Ovary (tissue), 3 donors: ENCODE measurements around the gene KRT77.

ENCODE experiments used
- POLR2A ChIP-seq: fragments of 450-650 bp; IDR thresholded peaks from one replicate; pipeline ENCODE4 v1.6.1; 2017; ENCODE audit warnings: antibody characterized with exemption, mild to moderate bottlenecking, moderate library complexity
- TF ChIP-seq, protein P1 (sequence below), 3 donors: fragments of 450-650 bp in 2 of 3; fragments of 200-600 bp in 1 of 3; IDR thresholded peaks; one replicate each; pipeline versions ENCODE4 v1.5.1 to v1.8.0; 2016 to 2022; ENCODE audit warnings: antibody characterized with exemption in 3 of 3, mild to moderate bottlenecking in 1 of 3
- donor health status: DM: no; HTN: no; CAD: no.

DNA sequence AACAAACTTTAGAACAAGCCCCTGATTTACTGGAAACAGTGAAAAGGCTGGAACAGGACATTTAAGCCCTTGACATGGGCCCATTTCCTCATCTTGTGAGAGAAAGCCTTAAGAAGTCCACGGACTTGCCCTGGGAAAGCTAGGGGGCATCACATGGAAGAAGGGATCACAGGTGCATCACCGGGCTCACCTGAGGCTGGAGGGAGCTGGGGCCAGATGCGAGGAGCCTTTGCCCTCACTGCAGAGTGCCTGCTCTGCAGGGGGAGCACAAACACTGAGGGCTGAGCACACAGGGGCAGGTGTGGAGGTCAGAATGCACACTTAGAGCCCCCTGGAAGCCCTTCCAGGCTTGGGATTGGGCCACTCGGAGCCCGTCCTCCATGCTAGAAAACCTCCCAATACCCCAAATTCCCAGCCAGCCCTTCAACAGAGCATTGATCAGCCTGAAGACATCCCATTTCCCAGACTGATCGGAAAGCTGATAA is 17.9 kb downstream of the KRT77 start:
- TF ChIP-seq, protein P1, sequence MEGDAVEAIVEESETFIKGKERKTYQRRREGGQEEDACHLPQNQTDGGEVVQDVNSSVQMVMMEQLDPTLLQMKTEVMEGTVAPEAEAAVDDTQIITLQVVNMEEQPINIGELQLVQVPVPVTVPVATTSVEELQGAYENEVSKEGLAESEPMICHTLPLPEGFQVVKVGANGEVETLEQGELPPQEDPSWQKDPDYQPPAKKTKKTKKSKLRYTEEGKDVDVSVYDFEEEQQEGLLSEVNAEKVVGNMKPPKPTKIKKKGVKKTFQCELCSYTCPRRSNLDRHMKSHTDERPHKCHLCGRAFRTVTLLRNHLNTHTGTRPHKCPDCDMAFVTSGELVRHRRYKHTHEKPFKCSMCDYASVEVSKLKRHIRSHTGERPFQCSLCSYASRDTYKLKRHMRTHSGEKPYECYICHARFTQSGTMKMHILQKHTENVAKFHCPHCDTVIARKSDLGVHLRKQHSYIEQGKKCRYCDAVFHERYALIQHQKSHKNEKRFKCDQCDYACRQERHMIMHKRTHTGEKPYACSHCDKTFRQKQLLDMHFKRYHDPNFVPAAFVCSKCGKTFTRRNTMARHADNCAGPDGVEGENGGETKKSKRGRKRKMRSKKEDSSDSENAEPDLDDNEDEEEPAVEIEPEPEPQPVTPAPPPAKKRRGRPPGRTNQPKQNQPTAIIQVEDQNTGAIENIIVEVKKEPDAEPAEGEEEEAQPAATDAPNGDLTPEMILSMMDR (IDR thresholded peaks at IDR 0.05): no peak
- no peak for TF ChIP-seq POLR2A
